ENCODE measurements around the gene CORT.

DNA sequence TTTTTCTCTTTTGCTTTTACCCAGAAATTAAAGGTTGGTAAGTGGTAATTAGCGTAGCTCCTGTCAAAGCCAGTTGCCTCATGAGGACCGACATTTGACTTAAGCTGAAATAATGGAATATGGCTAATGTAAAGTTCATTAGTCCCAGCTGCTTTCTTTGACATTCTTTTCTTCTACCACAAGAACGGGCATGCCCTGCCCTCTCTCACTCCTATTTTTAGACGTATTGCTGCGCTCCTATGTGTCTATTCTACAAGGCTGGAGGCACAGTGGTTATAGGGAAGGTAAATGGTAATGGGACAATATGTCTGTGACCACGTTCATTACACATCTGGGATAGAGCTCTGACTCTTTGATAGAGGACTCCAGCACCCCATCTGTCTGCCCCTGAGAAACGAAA is 6.8 kb downstream of the CORT start:
- TF ChIP-seq EZH2 (IDR thresholded peaks at IDR 0.05; ENCODE audit: low read depth), result no peak
- TF ChIP-seq, protein P1, sequence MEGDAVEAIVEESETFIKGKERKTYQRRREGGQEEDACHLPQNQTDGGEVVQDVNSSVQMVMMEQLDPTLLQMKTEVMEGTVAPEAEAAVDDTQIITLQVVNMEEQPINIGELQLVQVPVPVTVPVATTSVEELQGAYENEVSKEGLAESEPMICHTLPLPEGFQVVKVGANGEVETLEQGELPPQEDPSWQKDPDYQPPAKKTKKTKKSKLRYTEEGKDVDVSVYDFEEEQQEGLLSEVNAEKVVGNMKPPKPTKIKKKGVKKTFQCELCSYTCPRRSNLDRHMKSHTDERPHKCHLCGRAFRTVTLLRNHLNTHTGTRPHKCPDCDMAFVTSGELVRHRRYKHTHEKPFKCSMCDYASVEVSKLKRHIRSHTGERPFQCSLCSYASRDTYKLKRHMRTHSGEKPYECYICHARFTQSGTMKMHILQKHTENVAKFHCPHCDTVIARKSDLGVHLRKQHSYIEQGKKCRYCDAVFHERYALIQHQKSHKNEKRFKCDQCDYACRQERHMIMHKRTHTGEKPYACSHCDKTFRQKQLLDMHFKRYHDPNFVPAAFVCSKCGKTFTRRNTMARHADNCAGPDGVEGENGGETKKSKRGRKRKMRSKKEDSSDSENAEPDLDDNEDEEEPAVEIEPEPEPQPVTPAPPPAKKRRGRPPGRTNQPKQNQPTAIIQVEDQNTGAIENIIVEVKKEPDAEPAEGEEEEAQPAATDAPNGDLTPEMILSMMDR (conservative IDR thresholded peaks at IDR 0.05), result no peak

Measured in PC-9 (cell line).